ENCODE data around the gene EGFL6.

DNA sequence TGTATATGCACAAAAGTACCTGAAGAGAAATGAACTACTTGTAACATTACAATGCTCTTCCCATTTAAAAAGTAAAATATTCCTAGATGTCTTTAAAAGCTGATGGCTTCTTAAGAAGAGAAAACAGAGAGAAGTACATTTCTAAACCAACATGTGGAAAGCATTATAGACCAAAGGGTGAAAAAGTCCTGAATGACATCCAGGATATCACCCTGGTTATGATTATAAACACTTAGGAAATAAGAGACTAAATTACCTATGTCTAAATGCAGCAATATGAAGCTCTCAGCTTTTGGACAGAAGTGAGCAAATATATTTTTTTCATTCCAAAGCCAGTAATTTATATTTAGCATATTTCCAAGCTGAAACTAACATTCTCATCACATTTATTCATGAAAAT lies 21.7 kb upstream of the EGFL6 start:
- TF ChIP-seq POLR2AphosphoS5 (IDR thresholded peaks at IDR 0.05; ENCODE audit: low read depth, low read length): no peak
- TF ChIP-seq POLR2A (IDR thresholded peaks at IDR 0.05; ENCODE audit: low read depth, low read length): no peak

Measured in GM12892 (cell line).